Measurements from ENCODE around the gene MAP3K21. TPM values are rescaled to one million over a fixed set of nuclear protein-coding genes. Genes with fewer than 3 reads are reported as not detected.

MAP3K21 gene
- total RNA-seq, 1 donor from 2014 or later = 5.4 TPM

DNA sequence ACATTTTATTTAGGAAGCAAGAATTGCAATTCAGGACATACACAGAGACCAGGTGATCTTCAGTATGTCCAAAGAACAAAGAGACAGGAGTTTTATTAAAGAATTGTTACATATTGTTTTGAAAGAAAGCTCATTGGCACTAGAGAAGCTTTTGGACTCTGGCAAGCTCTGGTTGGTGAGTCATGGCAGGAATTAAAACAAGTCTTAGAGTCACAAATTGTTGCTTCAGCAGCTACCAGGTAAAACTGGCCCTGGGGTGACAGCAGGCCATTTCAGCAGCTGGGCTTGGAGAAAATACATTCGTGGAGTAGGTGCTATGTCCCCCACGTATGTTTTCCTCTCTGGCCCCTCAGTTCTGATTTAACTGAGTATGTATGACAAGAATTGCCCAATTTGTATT lies 58.8 kb downstream of the MAP3K21 start:
- DNase-seq (ENCODE audit: low spot score) = no peak
- H3K36me3 Mint-ChIP-seq = peaks cover 8% of the 10 kb centered on the region
- no peak overlapping the region for H3K27ac Mint-ChIP-seq
- Histone ChIP-seq H3K79me2 (ENCODE audit: low read depth) (no peaks in the 10 kb centered on the region), H3K4me1 (no peaks in the 10 kb centered on the region), H3K36me3 (no peaks in the 10 kb centered on the region), H2AFZ (replicated peaks) (no peak overlapping the region), H3K4me3 (no peak overlapping the region), H3K9ac (no peak overlapping the region), H3K27me3 (no peaks in the 10 kb centered on the region), H4K20me1 (ENCODE audit: low read depth) (no peaks in the 10 kb centered on the region), H3K27ac (no peak overlapping the region), H3K9me3 (ENCODE audit: low read depth) (no peaks in the 10 kb centered on the region), H3K4me2 (no peak overlapping the region), H3F3A (ENCODE audit: low read depth) (no peaks in the 10 kb centered on the region)
- H3K4me3 Mint-ChIP-seq = no peak overlapping the region
- no peaks in the 10 kb centered on the region for H3K27me3 Mint-ChIP-seq (ENCODE audit: insufficient read depth, low read depth)
- TF ChIP-seq EZH2phosphoT487 (IDR thresholded peaks at IDR 0.05) (no peak), EZH2 (IDR thresholded peaks at IDR 0.05) (no peak), CTCF (IDR thresholded peaks at IDR 0.05) (no peak)
- no peaks in the 10 kb centered on the region for H3K4me1 Mint-ChIP-seq
- H3K9me3 Mint-ChIP-seq = peaks cover 12% of the 10 kb centered on the region

DNA sequence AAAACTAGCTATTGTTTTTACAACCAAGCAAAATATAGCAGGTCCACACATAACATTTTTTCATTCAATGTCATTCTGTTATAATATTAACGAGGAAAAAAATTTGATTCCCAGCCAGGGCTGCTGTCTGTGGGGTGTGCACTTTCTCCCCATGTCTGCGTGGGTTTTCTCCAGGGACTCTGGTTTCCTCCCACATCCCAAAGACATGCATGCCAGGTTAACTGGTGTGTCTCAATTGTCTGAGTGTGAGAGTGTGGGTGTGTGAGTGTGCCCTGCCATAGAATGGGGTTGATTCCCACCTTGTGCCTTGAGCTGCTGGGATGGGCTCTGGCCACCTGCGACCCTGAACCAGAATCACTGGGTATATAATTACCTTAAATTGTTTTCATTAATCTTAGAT lies 60.1 kb downstream of the MAP3K21 start:
- peaks cover 7% of the 10 kb centered on the region for H3K9me3 Mint-ChIP-seq
- peaks cover 4% of the 10 kb centered on the region for H3K36me3 Mint-ChIP-seq
- Histone ChIP-seq H2AFZ (replicated peaks) (no peak overlapping the region), H3K4me2 (no peak overlapping the region), H3K9ac (no peak overlapping the region), H3K79me2 (ENCODE audit: low read depth) (no peaks in the 10 kb centered on the region), H3K4me1 (no peaks in the 10 kb centered on the region), H3K4me3 (no peak overlapping the region), H3K27ac (no peak overlapping the region), H4K20me1 (ENCODE audit: low read depth) (no peaks in the 10 kb centered on the region), H3K36me3 (no peaks in the 10 kb centered on the region), H3K9me3 (ENCODE audit: low read depth) (no peaks in the 10 kb centered on the region), H3K27me3 (no peaks in the 10 kb centered on the region), H3F3A (ENCODE audit: low read depth) (no peaks in the 10 kb centered on the region)
- H3K27me3 Mint-ChIP-seq (ENCODE audit: insufficient read depth, low read depth) = no peaks in the 10 kb centered on the region
- no peaks in the 10 kb centered on the region for H3K4me1 Mint-ChIP-seq
- H3K4me3 Mint-ChIP-seq = no peak overlapping the region
- H3K27ac Mint-ChIP-seq = no peak overlapping the region
- no peak for DNase-seq (ENCODE audit: low spot score)
- TF ChIP-seq EZH2 (IDR thresholded peaks at IDR 0.05) (no peak), CTCF (IDR thresholded peaks at IDR 0.05) (no peak)

DNA sequence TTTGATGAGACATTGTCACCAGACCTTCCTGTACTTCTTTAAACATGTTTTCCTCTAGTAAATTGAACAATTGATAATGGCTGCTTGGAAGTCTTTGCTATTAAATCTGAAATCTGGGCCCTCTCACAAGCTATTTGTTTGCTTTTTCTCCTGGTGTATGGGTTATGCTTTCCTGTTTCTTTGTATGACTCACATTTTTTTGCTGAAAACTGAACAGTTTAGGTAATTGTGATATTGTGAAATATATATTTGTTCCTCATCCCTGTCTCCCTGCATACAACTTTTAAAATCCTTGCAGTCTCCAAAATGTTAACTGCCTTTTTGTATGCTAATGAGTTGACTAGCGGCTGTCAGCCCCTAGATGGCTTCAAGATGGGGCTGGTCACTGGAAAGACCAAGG lies 61.6 kb downstream of the MAP3K21 start:
- no peak overlapping the region for H3K27ac Mint-ChIP-seq
- no peak overlapping the region for H3K4me3 ChIP-seq
- H3K9me3 Mint-ChIP-seq = no peaks in the 10 kb centered on the region
- no peaks in the 10 kb centered on the region for H3K36me3 ChIP-seq
- H3K4me1 ChIP-seq = no peaks in the 10 kb centered on the region
- no peak overlapping the region for H3K4me2 ChIP-seq
- no peaks in the 10 kb centered on the region for H4K20me1 ChIP-seq (ENCODE audit: low read depth)
- no peaks in the 10 kb centered on the region for H3K27me3 ChIP-seq
- H3K4me3 Mint-ChIP-seq = no peak overlapping the region
- H3K27me3 Mint-ChIP-seq (ENCODE audit: insufficient read depth, low read depth) = no peaks in the 10 kb centered on the region
- no peak overlapping the region for H3K9ac ChIP-seq
- no peaks in the 10 kb centered on the region for H3K4me1 Mint-ChIP-seq
- H3K27ac ChIP-seq = no peak overlapping the region
- no peaks in the 10 kb centered on the region for H3K9me3 ChIP-seq (ENCODE audit: low read depth)
- TF ChIP-seq EZH2 (IDR thresholded peaks at IDR 0.05) (no peak), CTCF (IDR thresholded peaks at IDR 0.05) (no peak), EZH2phosphoT487 (IDR thresholded peaks at IDR 0.05) (no peak)
- no peak overlapping the region for H2AFZ ChIP-seq (replicated peaks)
- no peaks in the 10 kb centered on the region for H3F3A ChIP-seq (ENCODE audit: low read depth)
- H3K79me2 ChIP-seq (ENCODE audit: low read depth) = no peaks in the 10 kb centered on the region
- no peak for DNase-seq (ENCODE audit: low spot score)
- no peaks in the 10 kb centered on the region for H3K36me3 Mint-ChIP-seq

DNA sequence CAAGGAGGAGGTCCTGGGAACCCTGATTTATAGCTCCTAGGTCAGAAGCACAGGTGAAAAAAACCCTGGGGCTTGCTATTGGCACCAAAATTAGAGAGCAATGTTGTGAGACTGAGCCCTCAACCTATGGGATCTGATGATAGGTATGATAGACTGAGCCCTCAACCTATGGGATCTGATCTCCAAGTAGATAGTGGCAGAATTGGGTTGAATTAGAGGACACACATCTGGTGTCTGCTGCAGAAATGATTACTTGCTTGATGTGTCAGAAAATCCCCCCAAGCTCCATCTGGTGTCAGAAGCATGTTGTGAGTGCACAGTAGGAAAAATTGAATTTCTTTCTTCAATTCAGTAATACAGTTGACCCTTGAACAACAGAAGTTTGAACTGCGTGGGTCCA lies 62.4 kb downstream of the MAP3K21 start:
- H3K36me3 Mint-ChIP-seq = no peaks in the 10 kb centered on the region
- no peaks in the 10 kb centered on the region for H3K4me1 Mint-ChIP-seq
- H3K4me3 ChIP-seq = no peak overlapping the region
- H3K4me2 ChIP-seq = no peak overlapping the region
- no peaks in the 10 kb centered on the region for H3K4me1 ChIP-seq
- no peaks in the 10 kb centered on the region for H3F3A ChIP-seq (ENCODE audit: low read depth)
- no peak overlapping the region for H3K27ac Mint-ChIP-seq
- DNase-seq (ENCODE audit: low spot score) = no peak
- no peaks in the 10 kb centered on the region for H4K20me1 ChIP-seq (ENCODE audit: low read depth)
- no peaks in the 10 kb centered on the region for H3K79me2 ChIP-seq (ENCODE audit: low read depth)
- H3K36me3 ChIP-seq = no peaks in the 10 kb centered on the region
- H3K9me3 Mint-ChIP-seq = no peaks in the 10 kb centered on the region
- no peaks in the 10 kb centered on the region for H3K9me3 ChIP-seq (ENCODE audit: low read depth)
- H3K27me3 Mint-ChIP-seq (ENCODE audit: insufficient read depth, low read depth) = no peaks in the 10 kb centered on the region
- no peak overlapping the region for H3K4me3 Mint-ChIP-seq
- H2AFZ ChIP-seq (replicated peaks) = no peak overlapping the region
- H3K9ac ChIP-seq = no peak overlapping the region
- TF ChIP-seq CTCF (IDR thresholded peaks at IDR 0.05) (no peak), EZH2phosphoT487 (IDR thresholded peaks at IDR 0.05) (no peak), EZH2 (IDR thresholded peaks at IDR 0.05) (no peak)
- H3K27ac ChIP-seq = no peak overlapping the region
- no peaks in the 10 kb centered on the region for H3K27me3 ChIP-seq
